Measurements from ENCODE around the gene SLC46A1.

Gene SLC46A1

DNA sequence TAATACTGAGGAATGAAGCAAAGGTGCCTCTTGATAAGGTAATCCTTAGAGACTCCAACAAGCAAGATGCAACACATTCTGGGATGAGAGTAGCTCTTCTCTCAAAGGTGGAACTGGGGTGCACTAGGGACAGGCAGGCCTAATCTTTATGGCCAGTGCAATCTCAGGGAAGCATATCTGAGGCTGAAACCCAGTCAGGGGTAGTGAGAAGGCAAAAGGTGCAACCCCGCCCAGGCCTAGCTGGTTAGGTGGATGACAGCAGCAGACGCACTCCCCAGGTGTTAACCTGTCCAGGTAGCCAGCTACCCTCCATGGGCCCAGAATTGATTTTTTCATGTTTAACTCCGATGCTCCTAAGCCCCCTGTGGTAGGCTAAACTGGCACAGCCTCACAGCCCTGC, 9.9 kb upstream of the SLC46A1 start:
- Histone ChIP-seq H3K79me2 (ENCODE audit: low read length) (no peaks in the 10 kb centered on the region), H3K4me2 (ENCODE audit: low read length) (no peak overlapping the region), H3K27ac (ENCODE audit: low read length) (no peak overlapping the region), H2AFZ (ENCODE audit: low read depth, low read length) (no peak overlapping the region), H3K27me3 (ENCODE audit: low read depth, low read length) (peaks cover 5% of the 10 kb centered on the region; the same call in 1 of the 2 replicates), H3K4me3 (ENCODE audit: low read length) (no peak overlapping the region), H4K20me1 (ENCODE audit: insufficient read depth, low read length) (no peaks in the 10 kb centered on the region), H3K4me1 (ENCODE audit: low read length) (peaks cover 3% of the 10 kb centered on the region; the same call in 1 of the 2 replicates), H3K9me3 (ENCODE audit: insufficient read depth, low read length) (no peaks in the 10 kb centered on the region), H3K9ac (ENCODE audit: low read length) (no peak overlapping the region), H3K36me3 (replicated peaks; ENCODE audit: low read depth, low read length) (no peaks in the 10 kb centered on the region)
- no peak for TF ChIP-seq EZH2phosphoT487 (IDR thresholded peaks at IDR 0.05; ENCODE audit: low read depth)
- TF ChIP-seq, protein P1, sequence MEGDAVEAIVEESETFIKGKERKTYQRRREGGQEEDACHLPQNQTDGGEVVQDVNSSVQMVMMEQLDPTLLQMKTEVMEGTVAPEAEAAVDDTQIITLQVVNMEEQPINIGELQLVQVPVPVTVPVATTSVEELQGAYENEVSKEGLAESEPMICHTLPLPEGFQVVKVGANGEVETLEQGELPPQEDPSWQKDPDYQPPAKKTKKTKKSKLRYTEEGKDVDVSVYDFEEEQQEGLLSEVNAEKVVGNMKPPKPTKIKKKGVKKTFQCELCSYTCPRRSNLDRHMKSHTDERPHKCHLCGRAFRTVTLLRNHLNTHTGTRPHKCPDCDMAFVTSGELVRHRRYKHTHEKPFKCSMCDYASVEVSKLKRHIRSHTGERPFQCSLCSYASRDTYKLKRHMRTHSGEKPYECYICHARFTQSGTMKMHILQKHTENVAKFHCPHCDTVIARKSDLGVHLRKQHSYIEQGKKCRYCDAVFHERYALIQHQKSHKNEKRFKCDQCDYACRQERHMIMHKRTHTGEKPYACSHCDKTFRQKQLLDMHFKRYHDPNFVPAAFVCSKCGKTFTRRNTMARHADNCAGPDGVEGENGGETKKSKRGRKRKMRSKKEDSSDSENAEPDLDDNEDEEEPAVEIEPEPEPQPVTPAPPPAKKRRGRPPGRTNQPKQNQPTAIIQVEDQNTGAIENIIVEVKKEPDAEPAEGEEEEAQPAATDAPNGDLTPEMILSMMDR (IDR thresholded peaks at IDR 0.05; ENCODE audit: low read depth, low read length), result no peak

DNA sequence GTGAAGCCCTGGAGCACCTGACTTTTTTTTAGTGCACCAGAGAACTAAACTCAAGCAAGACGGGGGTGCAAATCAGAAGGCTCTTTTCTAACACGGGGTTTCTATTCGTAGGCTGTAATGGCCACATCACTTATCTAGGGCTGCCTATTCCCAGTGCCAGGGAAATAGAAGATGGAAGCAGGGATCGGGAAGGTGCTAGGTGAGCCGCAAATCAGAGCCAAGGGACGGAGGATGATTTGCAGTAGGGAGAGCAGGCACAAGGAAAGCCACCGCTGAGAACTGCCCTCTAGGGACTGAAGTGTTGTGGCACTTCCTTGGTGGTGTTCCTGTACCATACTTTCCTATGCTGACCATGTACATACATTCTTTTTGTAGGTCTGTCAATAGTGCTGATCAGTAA, 7.8 kb upstream of the SLC46A1 start:
- Histone ChIP-seq H4K20me1 (ENCODE audit: insufficient read depth, low read length) (no peaks in the 10 kb centered on the region), H3K36me3 (replicated peaks; ENCODE audit: low read depth, low read length) (no peaks in the 10 kb centered on the region), H3K27me3 (ENCODE audit: low read depth, low read length) (peaks cover 5% of the 10 kb centered on the region; the same call in 1 of the 2 replicates), H3K4me1 (ENCODE audit: low read length) (peaks cover 3% of the 10 kb centered on the region; the same call in 1 of the 2 replicates), H3K4me3 (ENCODE audit: low read length) (no peak overlapping the region), H3K79me2 (ENCODE audit: low read length) (no peaks in the 10 kb centered on the region), H3K27ac (ENCODE audit: low read length) (no peak overlapping the region), H2AFZ (ENCODE audit: low read depth, low read length) (no peak overlapping the region), H3K9me3 (ENCODE audit: insufficient read depth, low read length) (no peaks in the 10 kb centered on the region), H3K9ac (ENCODE audit: low read length) (no peak overlapping the region), H3K4me2 (ENCODE audit: low read length) (no peak overlapping the region)
- TF ChIP-seq, protein P1 (IDR thresholded peaks at IDR 0.05; ENCODE audit: low read depth, low read length), result no peak
- TF ChIP-seq EZH2phosphoT487 (IDR thresholded peaks at IDR 0.05; ENCODE audit: low read depth), result no peak

DNA sequence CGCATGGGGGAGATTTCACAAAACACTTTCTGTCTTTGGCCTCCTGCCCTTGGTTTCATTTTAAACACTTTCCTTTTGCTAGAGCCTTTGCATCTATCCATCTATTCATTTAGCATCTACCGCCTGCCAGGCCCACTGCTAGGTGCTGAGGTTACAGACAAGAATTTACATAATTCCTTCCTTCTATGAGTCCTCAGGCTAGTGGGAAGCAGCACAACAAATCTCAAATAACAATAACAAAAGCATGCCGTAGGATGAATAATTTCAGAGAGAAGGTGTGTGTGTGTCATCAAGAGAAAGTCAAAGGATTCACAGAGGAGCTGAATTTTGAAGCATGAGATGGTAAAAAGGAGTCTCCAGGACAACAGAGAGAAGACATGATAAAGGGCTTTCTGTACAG, 6.1 kb upstream of the SLC46A1 start:
- no peak overlapping the region for H3K27ac ChIP-seq (ENCODE audit: low read length)
- no peak overlapping the region for H3K4me2 ChIP-seq (ENCODE audit: low read length)
- no peak overlapping the region for H3K9ac ChIP-seq (ENCODE audit: low read length)
- no peak overlapping the region for H2AFZ ChIP-seq (ENCODE audit: low read depth, low read length)
- no peak overlapping the region for H3K4me3 ChIP-seq (ENCODE audit: low read length)
- TF ChIP-seq EZH2phosphoT487 (IDR thresholded peaks at IDR 0.05; ENCODE audit: low read depth), result no peak
- TF ChIP-seq, protein P1 (IDR thresholded peaks at IDR 0.05; ENCODE audit: low read depth, low read length), result no peak
- no peaks in the 10 kb centered on the region for H3K36me3 ChIP-seq (replicated peaks; ENCODE audit: low read depth, low read length)
- H3K79me2 ChIP-seq (ENCODE audit: low read length), result no peaks in the 10 kb centered on the region
- H3K27me3 ChIP-seq (ENCODE audit: low read depth, low read length), result peaks cover 5% of the 10 kb centered on the region; the same call in 1 of the 2 replicates
- peaks cover 2% of the 10 kb centered on the region; the same call in 1 of the 2 replicates for H3K4me1 ChIP-seq (ENCODE audit: low read length)
- no peaks in the 10 kb centered on the region for H3K9me3 ChIP-seq (ENCODE audit: insufficient read depth, low read length)
- no peaks in the 10 kb centered on the region for H4K20me1 ChIP-seq (ENCODE audit: insufficient read depth, low read length)

DNA sequence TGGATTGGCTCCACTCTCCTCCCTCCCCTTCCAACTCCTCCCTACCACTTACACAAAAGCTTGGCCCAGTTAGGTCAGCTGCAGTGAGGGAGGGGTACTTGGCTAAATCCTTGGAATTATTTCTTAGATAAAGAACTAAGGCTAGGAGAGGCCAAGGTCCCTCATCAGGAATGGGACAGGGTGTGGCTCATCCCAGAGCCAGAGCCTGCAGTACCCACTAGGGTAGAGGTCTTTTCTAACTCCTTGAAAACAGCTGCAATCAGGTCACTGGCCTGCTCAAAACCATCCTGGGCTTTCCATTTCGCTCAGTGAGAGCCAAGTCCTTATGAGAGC, 1.9 kb upstream of the SLC46A1 start:
- Histone ChIP-seq H3K79me2 (ENCODE audit: low read length) (no peaks in the 10 kb centered on the region), H4K20me1 (ENCODE audit: insufficient read depth, low read length) (no peaks in the 10 kb centered on the region), H3K27ac (ENCODE audit: low read length) (no peak overlapping the region), H3K4me1 (ENCODE audit: low read length) (peaks cover 16% of the 10 kb centered on the region), H3K9me3 (ENCODE audit: insufficient read depth, low read length) (no peaks in the 10 kb centered on the region), H3K4me3 (ENCODE audit: low read length) (no peak overlapping the region), H3K27me3 (ENCODE audit: low read depth, low read length) (no peaks in the 10 kb centered on the region), H3K36me3 (replicated peaks; ENCODE audit: low read depth, low read length) (no peaks in the 10 kb centered on the region), H3K9ac (ENCODE audit: low read length) (no peak overlapping the region), H2AFZ (ENCODE audit: low read depth, low read length) (no peak overlapping the region), H3K4me2 (ENCODE audit: low read length) (no peak overlapping the region)
- no peak for TF ChIP-seq EZH2phosphoT487 (IDR thresholded peaks at IDR 0.05; ENCODE audit: low read depth)
- TF ChIP-seq, protein P1 (IDR thresholded peaks at IDR 0.05; ENCODE audit: low read depth, low read length), result no peak
